ENCODE data around the gene TTC22. TPM values are rescaled to one million over a fixed set of nuclear protein-coding genes. Genes with fewer than 3 reads are reported as not detected.

The TTC22 gene
- polyA plus RNA-seq, 1 donor: 7.3 TPM

DNA sequence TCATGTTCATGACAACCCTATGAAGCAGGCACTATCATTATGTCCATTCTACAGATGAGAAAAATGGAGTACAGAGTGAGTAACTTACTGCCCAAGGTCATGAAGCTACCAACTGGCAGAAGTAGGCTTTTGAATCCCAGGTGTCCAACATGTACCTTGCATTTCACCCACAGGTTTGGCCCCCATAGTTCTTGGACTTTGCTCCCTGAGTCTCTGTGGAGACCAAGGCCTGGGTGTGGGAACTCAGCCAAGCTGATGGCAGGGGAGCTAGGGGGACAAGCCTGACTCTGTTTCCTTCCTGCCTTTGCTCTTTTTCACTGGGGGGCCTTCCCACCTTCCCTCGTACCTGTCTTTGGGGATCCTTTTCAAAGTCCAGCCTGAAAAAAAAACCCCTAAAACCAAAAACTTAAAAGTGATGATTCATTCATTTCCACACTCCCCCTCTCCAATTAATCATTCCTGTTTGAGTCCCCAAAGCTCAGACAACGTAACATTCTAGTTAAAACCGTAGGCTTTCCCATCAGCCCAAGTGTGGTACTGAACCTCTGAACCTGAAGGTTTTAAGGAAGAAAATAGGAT, 8.5 kb upstream of the TTC22 start:
- DNase-seq: no peak

- no peak for DNase-seq
These were observed 7.5 kb upstream of the TTC22 start for GRCh38 chr1:54808443-54809207.

GRCh38 chr1:54807756-54808155, 6.6 kb upstream of the TTC22 start:
- no peak for DNase-seq

- no peak for DNase-seq
These were observed 5.9 kb upstream of the TTC22 start for GRCh38 chr1:54806931-54807611.

GRCh38 chr1:54805981-54806381, 4.9 kb upstream of the TTC22 start:
- no peak for DNase-seq

- DNase-seq: no peak
These were observed 4.3 kb upstream of the TTC22 start for GRCh38 chr1:54805466-54805865.

DNA sequence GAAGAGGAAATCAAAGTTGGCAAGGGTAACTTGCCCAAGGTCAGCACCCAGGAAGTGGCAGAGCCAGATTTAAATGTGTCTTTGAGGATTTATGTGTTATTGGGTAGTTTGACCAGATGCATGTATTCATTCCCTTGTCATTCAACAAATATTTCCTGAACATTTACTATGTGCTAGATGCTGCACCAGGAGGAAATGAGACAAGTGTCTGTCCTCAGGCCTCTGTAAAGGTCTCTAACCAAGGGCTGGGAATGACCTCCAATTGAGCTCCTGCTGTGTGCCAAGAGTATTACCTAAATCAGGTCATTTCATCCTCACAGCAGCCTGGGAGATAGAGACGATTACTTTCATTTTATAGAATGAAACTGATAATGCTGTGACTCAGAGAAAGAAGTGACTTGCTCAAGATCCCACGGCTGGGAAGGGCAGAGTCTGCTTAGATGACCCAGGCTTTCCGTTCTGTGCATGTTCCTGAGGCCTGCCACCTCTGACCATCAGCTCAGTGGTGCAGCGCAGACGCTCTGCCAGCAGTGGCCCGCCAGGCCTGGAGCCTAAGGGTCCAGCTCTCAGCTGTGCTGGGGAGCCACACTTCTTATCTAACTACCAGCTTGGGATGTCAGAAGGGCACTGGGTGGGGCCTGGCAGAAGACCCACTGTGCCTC, 3.5 kb upstream of the TTC22 start:
- no peak for DNase-seq

- no peak for DNase-seq
These were observed 2.8 kb upstream of the TTC22 start for GRCh38 chr1:54803761-54804470.

DNA sequence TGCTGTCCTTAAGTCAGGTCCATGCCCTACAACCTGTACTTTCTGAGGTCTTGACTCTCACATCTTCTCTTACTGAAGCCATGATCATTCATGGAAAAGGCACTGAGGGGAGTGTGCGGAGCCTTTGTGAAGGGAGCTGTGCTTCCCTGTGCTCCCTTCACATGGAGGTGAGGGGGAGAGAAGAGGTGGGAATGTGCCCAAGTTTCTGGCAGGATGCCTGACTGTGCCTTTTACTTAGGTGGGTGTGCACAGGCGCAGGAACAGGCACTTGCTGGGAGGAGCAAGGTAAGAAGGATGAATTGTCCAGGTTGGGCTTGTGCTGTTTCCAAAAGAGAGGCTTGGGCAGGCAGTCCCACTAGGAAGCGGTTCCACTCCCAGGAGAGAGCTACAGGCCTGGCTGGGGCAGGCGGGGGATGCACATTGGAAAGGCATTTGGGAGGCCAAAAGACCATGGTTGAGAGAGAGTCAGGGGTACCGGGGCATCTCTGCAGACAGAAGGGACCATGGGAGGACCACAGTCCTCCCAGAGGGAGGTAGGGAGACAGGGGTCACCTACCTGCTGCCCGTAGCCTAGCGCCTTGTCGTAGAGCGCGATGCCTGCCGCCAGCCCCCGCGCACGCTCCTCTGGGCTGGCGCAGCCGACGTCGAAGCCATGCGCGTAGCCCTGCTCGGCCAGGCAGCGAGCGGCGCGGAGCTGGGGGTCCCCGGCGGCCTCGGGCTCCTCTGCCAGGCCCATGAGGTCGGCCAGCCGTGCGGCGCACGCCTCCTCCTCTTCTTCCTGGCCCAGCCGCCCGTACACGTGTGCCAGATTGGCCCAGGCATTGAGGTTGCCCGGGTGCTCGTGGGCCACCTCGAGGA, 853 bp downstream of the TTC22 start:
- DNase-seq: no peak

- no peak for DNase-seq
These were observed 2.1 kb downstream of the TTC22 start for GRCh38 chr1:54798769-54799641.

DNA sequence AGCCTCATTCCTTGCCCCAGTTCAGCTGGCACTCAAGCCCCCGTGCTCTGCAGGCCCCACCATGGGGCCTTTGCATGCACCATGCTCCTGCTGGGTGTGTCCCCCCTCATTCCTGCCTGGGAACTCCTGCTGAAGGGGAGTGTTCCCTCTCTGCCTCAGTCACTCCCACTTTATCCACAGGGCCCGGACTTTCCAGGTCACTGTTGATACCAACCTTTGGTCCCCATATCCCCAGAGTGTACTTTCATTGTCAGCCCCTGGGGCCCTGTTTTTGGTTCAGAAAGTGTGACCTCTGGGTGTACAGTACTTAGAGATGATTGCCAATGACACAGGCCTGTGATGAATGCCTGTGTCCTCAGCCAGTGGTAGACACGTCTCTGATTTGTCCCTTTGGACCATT, 2.9 kb downstream of the TTC22 start:
- DNase-seq: no peak

GRCh38 chr1:54796902-54797301, 4.2 kb downstream of the TTC22 start:
- DNase-seq: no peak

- DNase-seq: no peak
These were observed 5.2 kb downstream of the TTC22 start for GRCh38 chr1:54795841-54796468.

DNA sequence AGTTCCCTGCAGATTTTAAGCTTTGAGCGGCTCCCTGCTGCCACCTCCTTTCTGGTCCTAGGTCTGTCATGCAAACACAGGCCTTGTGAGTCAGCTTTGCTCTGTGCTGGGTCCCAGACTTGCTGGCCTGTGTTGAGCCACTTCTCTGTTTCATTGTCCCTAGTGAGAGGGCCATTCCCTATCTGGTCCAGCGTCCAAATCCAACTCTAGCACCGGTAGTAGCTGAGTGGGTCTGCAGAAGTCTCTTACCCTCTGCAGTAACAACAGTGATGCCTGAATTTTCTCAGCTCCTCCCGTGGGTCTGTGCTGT, 5.8 kb downstream of the TTC22 start:
- DNase-seq: no peak

GRCh38 chr1:54794451-54795355, 6.4 kb downstream of the TTC22 start:
- DNase-seq: no peak

DNA sequence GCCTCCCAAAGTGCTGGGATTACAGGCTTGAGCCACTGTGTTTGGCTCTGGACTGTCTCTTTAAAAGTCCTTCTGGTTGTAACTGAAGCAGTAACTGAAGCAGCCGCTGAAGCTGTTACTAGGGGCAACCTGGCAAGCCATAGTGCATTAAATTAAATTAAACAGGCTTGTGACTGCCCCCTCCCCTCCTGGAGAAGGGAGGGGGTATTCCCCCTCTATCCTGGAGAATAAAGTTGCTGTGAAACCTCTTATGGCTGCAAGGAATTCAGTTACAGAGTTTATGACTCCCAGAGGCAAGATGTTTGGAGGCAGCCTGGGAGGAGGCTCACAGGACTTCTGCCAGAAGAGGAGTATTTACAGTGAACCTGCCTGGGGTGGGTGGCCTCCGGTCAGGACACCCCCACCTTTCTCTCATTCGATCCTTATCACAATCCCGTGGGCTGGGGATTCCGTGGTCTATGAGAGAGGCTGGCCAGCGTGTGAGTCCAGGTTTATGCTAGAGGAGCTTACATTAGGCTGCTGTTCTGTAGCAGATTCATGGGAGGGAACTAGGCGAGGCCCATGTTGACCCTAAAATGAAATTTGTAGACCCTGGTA, 8.3 kb downstream of the TTC22 start:
- peak; percentile 91 for DNase-seq

GRCh38 chr1:54791880-54792522, 9.1 kb downstream of the TTC22 start:
- peak; percentile 46 for DNase-seq

DNA sequence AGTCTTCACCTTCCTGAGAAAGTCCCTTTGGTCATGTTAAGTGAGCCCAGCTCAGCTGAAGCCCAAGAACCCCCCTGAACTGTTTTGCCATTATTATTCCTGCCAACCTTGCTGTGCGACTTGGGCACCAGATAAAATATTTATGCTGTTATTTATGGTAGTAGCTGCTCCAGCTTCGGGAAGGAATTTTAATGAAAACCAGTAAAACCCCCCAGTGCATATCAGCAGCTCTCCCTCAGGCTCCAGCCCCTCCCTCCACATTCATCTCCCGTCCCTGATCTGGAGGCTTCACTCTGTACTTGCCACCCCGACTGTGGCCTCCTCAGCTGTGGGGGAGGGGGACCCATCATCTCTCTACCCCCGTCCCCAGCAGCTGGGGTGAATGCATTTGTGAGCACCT, 12.7 kb downstream of the TTC22 start:
- no peak for DNase-seq
